GM12801 (cell line): ENCODE measurements around the gene R3HCC1L.

Experiments
- CTCF ChIP-seq: IDR thresholded peaks from one replicate; pipeline ENCODE4 v1.5.1; 2011; ENCODE audit warnings: control low read depth; ENCODE audit not compliant: insufficient read length; ENCODE audit errors: extremely low read depth

R3HCC1L gene

GRCh38 chr10:98235846-98236245, 101.4 kb downstream of the R3HCC1L start:
- no peak for TF ChIP-seq CTCF

DNA sequence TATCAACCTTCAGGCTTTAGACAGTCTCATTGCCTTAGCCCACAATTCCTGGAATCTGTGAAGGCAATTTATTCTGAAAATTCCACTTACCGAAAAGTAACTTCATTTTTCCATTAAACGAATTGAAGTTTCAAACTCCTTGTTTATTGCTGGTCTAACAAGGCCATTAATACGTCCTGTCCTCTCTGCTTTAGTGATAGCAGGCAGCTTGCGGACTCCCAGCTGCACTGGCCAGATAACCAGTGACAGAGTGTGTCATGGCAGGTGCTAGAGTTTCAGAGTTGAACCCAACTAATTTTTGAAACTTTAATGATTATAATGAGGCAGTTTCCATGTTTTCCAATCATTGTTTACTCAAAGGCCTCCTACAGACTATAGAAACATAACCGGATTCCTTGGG, 102.4 kb downstream of the R3HCC1L start:
- no peak for TF ChIP-seq CTCF

DNA sequence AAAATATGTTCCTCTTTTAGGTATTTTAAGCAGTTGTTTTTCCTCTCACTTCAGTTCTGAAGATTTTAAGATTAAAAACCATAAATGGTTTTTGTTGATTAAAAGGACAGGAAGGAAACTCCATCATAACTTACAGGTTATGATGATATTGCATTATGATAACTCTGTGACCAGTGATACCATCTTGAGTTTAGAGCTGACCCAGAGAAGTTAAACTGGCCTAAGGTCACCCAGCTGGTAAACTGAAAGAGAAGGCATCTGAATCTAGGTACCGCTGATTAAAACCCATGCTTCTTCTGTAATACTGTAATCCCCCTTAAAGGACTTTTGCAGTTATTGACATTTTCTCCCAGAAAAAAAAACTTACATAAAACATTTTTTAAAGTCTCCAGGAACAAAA, 103.9 kb downstream of the R3HCC1L start:
- TF ChIP-seq CTCF: no peak

- no peak for TF ChIP-seq CTCF
These were observed 106.1 kb downstream of the R3HCC1L start for GRCh38 chr10:98240524-98240923.

DNA sequence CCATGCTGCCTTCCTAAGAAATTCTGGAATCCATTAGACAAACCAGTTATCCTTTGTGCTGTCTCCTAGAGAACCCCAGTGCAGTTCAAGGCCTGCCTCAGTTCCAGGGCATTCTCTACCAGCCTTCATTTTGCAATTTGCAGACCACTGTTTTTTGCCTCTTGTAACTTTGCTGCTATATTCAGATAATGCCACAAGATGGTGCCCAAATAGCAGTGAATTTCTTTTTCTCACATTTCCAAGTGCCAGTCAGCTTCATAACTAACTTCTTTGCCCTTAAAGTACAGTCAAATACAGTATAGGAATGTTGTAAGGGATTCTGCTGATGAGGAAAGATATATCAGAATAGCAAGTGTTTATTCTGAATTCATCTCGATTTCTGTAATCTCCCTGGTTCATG, 108.4 kb downstream of the R3HCC1L start:
- TF ChIP-seq CTCF: no peak

GRCh38 chr10:98244141-98244540, 109.7 kb downstream of the R3HCC1L start:
- TF ChIP-seq CTCF: no peak

GRCh38 chr10:98244586-98244985, 110.1 kb downstream of the R3HCC1L start:
- no peak for TF ChIP-seq CTCF
